Smooth muscle cell (in vitro differentiated cells): Measurements from ENCODE around the gene ROR1. TPM values are rescaled to one million over a fixed set of nuclear protein-coding genes. Genes with fewer than 3 reads are reported as not detected.

Source experiments
- DNase-seq: peaks from one replicate; lab custom pipeline; 2025; ENCODE audit not compliant: unreplicated experiment; lab: John Stamatoyannopoulos, UW
- H2AFZ ChIP-seq: fragments of 200-600 bp; sonication (generic); 2 replicates; pipeline ENCODE4 v1.6.0; 2016; ENCODE audit warnings: antibody characterized with exemption, low read depth, mild to moderate bottlenecking
- H3F3A ChIP-seq: fragments of 200-600 bp; sonication (generic); 2 replicates; pipeline ENCODE4 v1.6.0; 2017; ENCODE audit warnings: antibody characterized with exemption, low read depth
- H3K27ac ChIP-seq: fragments of 200-600 bp; sonication (generic); 2 replicates; pipeline ENCODE4 v1.5.1; 2016; ENCODE audit warnings: low read depth, mild to moderate bottlenecking
- H3K27me3 ChIP-seq: fragments of 200-600 bp; sonication (generic); 2 replicates; pipeline ENCODE4 v1.6.1; 2016; ENCODE audit warnings: low read depth, mild to moderate bottlenecking
- H3K36me3 ChIP-seq: fragments of 200-600 bp; sonication (generic); 2 replicates; pipeline ENCODE4 v1.5.1; 2016; ENCODE audit warnings: low read depth
- H3K4me1 ChIP-seq: fragments of 200-600 bp; sonication (generic); 2 replicates; pipeline ENCODE4 v1.5.1; 2016; ENCODE audit warnings: low read depth
- H3K4me2 ChIP-seq: fragments of 200-600 bp; sonication (generic); 2 replicates; pipeline ENCODE4 v1.6.0; 2016; ENCODE audit warnings: mild to moderate bottlenecking
- H3K4me3 ChIP-seq: fragments of 200-600 bp; sonication (generic); 2 replicates; pipeline ENCODE4 v1.5.1; 2016; ENCODE audit warnings: mild to moderate bottlenecking
- H3K79me2 ChIP-seq: fragments of 200-600 bp; sonication (generic); 2 replicates; pipeline ENCODE4 v1.6.0; 2016; ENCODE audit warnings: low read depth, mild to moderate bottlenecking
- H3K9ac ChIP-seq: fragments of 200-600 bp; sonication (generic); 2 replicates; pipeline ENCODE4 v1.6.0; 2016; ENCODE audit warnings: low read depth
- H3K9me3 ChIP-seq: fragments of 200-600 bp; sonication (generic); replicated peaks from 2 replicates; pipeline ENCODE4 v1.5.1; 2016; ENCODE audit warnings: low read depth
- H4K20me1 ChIP-seq: fragments of 200-600 bp; sonication (generic); 2 replicates; pipeline ENCODE4 v1.6.0; 2016; ENCODE audit warnings: low read depth
- WGBS: methylation state at CpG from one replicate; pipeline ENCODE4 v1.1.7; 2016; ENCODE audit warnings: low lambda C conversion rate; 5-methylcytosine and 5-hydroxymethylcytosine counted together
- polyA plus RNA-seq: library from polyadenylated mRNA; unstranded; fragments of >200 nt; fragmentation: Nextera tagmentation; extraction: Ambion mirVana; gene quantifications from 2 replicates; pipeline ENCODE4 v1.2.1, GENCODE V29; 2016
- total RNA-seq: library from RNA; depleted of rRNA; stranded (reverse); fragments of >200 nt; gene quantifications from 2 replicates; pipeline ENCODE4 v1.2.3, GENCODE V29; 2014
- TF ChIP-seq, protein P1 (sequence below): fragments of 200-600 bp; sonication (generic); IDR thresholded peaks from 2 replicates; pipeline ENCODE4 v1.5.1; 2017; ENCODE audit warnings: borderline replicate concordance, mild to moderate bottlenecking, antibody characterized with exemption; ENCODE audit not compliant: insufficient read depth, poor library complexity, severe bottlenecking

ROR1 gene
- total and polyA plus RNA-seq, 2 experiments from 2014 or later: 3.3 to 7.2 TPM

DNA sequence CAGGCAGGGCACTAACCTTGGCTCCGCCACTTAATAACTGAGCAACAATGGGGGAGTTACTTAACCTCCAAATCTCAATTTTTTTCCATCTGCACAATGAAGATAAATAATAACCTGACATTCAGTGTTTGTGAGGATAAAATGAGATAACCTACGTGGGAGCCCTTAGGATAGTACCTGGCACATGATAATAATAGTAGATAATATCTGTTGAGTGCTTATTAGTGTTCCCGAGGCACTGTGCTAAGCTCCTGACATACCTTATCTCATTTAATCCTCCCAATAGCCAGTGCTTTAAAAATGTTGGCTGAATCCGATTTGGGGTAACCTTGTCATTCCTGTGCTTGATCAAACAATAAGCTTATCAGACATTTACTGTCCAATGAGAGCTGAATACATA, 300.9 kb downstream of the ROR1 start:
- H3K4me1 ChIP-seq: peaks cover 20% of the 10 kb centered on the region
- TF ChIP-seq, protein P1, sequence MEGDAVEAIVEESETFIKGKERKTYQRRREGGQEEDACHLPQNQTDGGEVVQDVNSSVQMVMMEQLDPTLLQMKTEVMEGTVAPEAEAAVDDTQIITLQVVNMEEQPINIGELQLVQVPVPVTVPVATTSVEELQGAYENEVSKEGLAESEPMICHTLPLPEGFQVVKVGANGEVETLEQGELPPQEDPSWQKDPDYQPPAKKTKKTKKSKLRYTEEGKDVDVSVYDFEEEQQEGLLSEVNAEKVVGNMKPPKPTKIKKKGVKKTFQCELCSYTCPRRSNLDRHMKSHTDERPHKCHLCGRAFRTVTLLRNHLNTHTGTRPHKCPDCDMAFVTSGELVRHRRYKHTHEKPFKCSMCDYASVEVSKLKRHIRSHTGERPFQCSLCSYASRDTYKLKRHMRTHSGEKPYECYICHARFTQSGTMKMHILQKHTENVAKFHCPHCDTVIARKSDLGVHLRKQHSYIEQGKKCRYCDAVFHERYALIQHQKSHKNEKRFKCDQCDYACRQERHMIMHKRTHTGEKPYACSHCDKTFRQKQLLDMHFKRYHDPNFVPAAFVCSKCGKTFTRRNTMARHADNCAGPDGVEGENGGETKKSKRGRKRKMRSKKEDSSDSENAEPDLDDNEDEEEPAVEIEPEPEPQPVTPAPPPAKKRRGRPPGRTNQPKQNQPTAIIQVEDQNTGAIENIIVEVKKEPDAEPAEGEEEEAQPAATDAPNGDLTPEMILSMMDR: no peak

DNA sequence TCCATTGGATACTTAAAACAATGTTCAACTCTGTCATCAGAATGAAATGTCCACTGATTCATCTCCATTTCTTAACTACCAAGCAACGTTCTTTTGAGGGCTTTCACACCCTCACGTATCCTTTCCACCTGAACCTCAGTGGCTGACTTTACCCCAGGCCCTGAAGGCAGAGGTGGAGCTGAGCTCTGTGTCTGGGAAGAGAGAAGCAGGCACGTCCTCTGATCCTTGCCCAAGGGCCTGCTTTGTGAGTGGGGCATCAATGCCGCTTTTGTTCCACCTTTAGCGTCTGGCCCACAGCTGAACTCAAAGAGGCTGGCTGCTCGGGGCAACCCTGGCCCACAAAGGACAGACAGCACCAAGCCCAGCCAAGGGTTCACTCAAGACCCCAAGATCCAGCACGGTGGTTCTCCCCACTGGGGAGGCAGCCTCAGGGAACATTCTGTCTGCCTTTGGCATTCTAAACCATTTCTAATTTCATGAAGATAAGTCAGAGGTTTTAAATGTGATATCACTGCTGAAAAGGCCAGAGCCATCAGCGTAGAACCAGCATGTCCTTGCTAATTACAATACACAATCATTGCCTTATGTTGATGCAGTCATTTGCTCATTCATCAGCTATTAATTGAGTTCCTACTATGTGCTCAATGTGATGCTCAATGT, 303.6 kb downstream of the ROR1 start:
- Histone ChIP-seq H3K4me1 (peaks cover 21% of the 10 kb centered on the region), H2AFZ (no peak overlapping the region), H3K27ac (peak overlapping the region; percentile 70), H3K4me2 (no peak overlapping the region), H3F3A (peaks cover 12% of the 10 kb centered on the region), H3K79me2 (no peaks in the 10 kb centered on the region), H3K9me3 (no peaks in the 10 kb centered on the region), H3K9ac (no peak overlapping the region), H3K4me3 (no peak overlapping the region), H3K36me3 (no peaks in the 10 kb centered on the region), H4K20me1 (no peaks in the 10 kb centered on the region), H3K27me3 (no peaks in the 10 kb centered on the region)
- WGBS: 56% methylated on average over 8 of the region's 8 CpGs
- DNase-seq: no peak
- TF ChIP-seq, protein P1: no peak

More for the DNA sequence above, 300.9 kb downstream of the ROR1 start:
- H3K27ac ChIP-seq: no peak overlapping the region
- no peaks in the 10 kb centered on the region for H3K36me3 ChIP-seq
- no peak overlapping the region for H2AFZ ChIP-seq
- no peak for DNase-seq
- H3K4me2 ChIP-seq: no peak overlapping the region
- no peaks in the 10 kb centered on the region for H3K27me3 ChIP-seq
- no peak overlapping the region for H3K4me3 ChIP-seq
- H3K79me2 ChIP-seq: no peaks in the 10 kb centered on the region
- no peaks in the 10 kb centered on the region for H3K9me3 ChIP-seq
- H3K9ac ChIP-seq: no peak overlapping the region
- 73% methylated on average over 4 of the region's 4 CpGs for WGBS
- no peaks in the 10 kb centered on the region for H3F3A ChIP-seq
- H4K20me1 ChIP-seq: no peaks in the 10 kb centered on the region

GRCh38 chr1:64080941-64081562, 307.2 kb downstream of the ROR1 start:
- no peak for DNase-seq
- no peaks in the 10 kb centered on the region for H3K9me3 ChIP-seq
- H4K20me1 ChIP-seq: no peaks in the 10 kb centered on the region
- H3K27ac ChIP-seq: peak overlapping the region; percentile 62
- no peaks in the 10 kb centered on the region for H3K79me2 ChIP-seq
- TF ChIP-seq, protein P1: no peak
- H3K4me3 ChIP-seq: no peak overlapping the region
- no peak overlapping the region for H3K9ac ChIP-seq
- no peaks in the 10 kb centered on the region for H3K36me3 ChIP-seq
- peaks cover 5% of the 10 kb centered on the region for H3K4me1 ChIP-seq
- no peak overlapping the region for H2AFZ ChIP-seq
- peaks cover 18% of the 10 kb centered on the region for H3F3A ChIP-seq
- 80% methylated on average over 3 of the region's 3 CpGs for WGBS
- H3K4me2 ChIP-seq: no peak overlapping the region
- peaks cover 4% of the 10 kb centered on the region for H3K27me3 ChIP-seq
